HCT116 (cell line): ENCODE data around the gene COL23A1. TPM values are rescaled to one million over a fixed set of nuclear protein-coding genes. Genes with fewer than 3 reads are reported as not detected.
A peak's percentile ranks its signal among the peaks of the same experiment; 100 is the strongest.

Experiments used
- ATAC-seq: fragments of 200-7000 bp; cut with Tn5 transposase; 2 replicates; pipeline ENCODE4 v1.9.1; 2020; ENCODE audit warnings: mild to moderate bottlenecking, moderate library complexity
- BruUV-seq: library from RNA; stranded (reverse); fragments of 400-500 nt; replicated peaks from 2 replicates; lab custom pipeline; 2021; lab: Mats Ljungman, UMichigan
- CTCF ChIA-PET: fragments of 300-600 bp; sonication (Branson Sonifier 250); formaldehyde crosslinking; loops from one replicate; lab custom pipeline; 2021; ENCODE audit warnings: antibody characterized with exemption; lab: Charles Lee
- POLR2A ChIA-PET: fragments of 300-600, 350-600 bp; sonication (Branson Sonifier 250); formaldehyde crosslinking; loops from one replicate; lab custom pipeline; 2021; ENCODE audit warnings: antibody characterized with exemption; lab: Charles Lee
- RAD21 ChIA-PET, 2 experiments: fragments of 300-600 bp; sonication (Branson Sonifier 250); formaldehyde crosslinking; loops; one replicate each; lab custom pipeline; 2023; ENCODE audit warnings: low total read pairs in 2 of 2; ENCODE audit not compliant: uncharacterized antibody in 2 of 2, unreplicated experiment in 2 of 2, low non-redundant PET in 1 of 2; lab: Charles Lee
- DNase-seq: peaks from one replicate; pipeline ENCODE4 v3.0.0-alpha.2; 2010; ENCODE audit warnings: low read depth, low spot score
- H2AFZ ChIP-seq: fragments of 200-600 bp; shearing (Covaris generic), sonication (generic); 2 replicates; pipeline ENCODE4 v1.6.1; 2017; ENCODE audit warnings: low read depth, mixed run types, mixed read lengths, antibody characterized with exemption, low read length; ENCODE audit not compliant: poor library complexity, severe bottlenecking
- H3K27ac ChIP-seq: 2 replicates; pipeline ENCODE4 v1.5.1; 2012; ENCODE audit warnings: low read depth, low read length
- H3K27me3 ChIP-seq: fragments of 200-600 bp; sonication (generic); 2 replicates; pipeline ENCODE4 v1.6.1; 2016; ENCODE audit warnings: mixed run types, low read length, mixed read lengths; ENCODE audit not compliant: insufficient read depth
- H3K36me3 ChIP-seq, 2 experiments: fragments of 200-500 bp in 1 of 2; fragments of 200-600 bp in 1 of 2; sonication (Bioruptor generic) in 1 of 2; sonication (generic) in 1 of 2; 2 replicates each; pipeline versions ENCODE4 v1.5.1 to v1.6.1; 2014 to 2016; ENCODE audit warnings: low read length in 2 of 2, inconsistent platforms in 1 of 2, mixed read lengths in 1 of 2, mixed run types in 1 of 2; ENCODE audit not compliant: insufficient read depth in 2 of 2, control insufficient read depth in 1 of 2
- H3K4me1 ChIP-seq, 2 experiments: fragments of 200-600 bp in 1 of 2; sonication (generic) in 1 of 2; 2 replicates each; pipeline versions ENCODE4 v1.5.1 to v1.6.1; 2012 to 2017; ENCODE audit warnings: low read length in 2 of 2, inconsistent platforms in 1 of 2, mild to moderate bottlenecking in 1 of 2, mixed read lengths in 1 of 2, mixed run types in 1 of 2, moderate library complexity in 1 of 2; ENCODE audit not compliant: insufficient read depth in 2 of 2, control insufficient read depth in 1 of 2
- H3K4me2 ChIP-seq: fragments of 200-600 bp; sonication (generic); 2 replicates; pipeline ENCODE4 v1.6.1; 2017; ENCODE audit warnings: mixed run types, low read length, mixed read lengths
- H3K4me3 ChIP-seq, 2 experiments: fragments of 200-600 bp in 1 of 2; sonication (generic) in 1 of 2; replicated peaks in 1 of 2; 2 replicates each; pipeline ENCODE4 v1.5.1; 2011 to 2016; ENCODE audit warnings: low read length in 2 of 2, control low read depth in 1 of 2, low read depth in 1 of 2, mild to moderate bottlenecking in 1 of 2, mixed read lengths in 1 of 2, mixed run types in 1 of 2
- H3K79me2 ChIP-seq: fragments of 200-600 bp; sonication (generic); 2 replicates; pipeline ENCODE4 v1.6.1; 2017; ENCODE audit warnings: mild to moderate bottlenecking, mixed run types, low read length, moderate library complexity, mixed read lengths; ENCODE audit not compliant: insufficient read depth
- H3K9ac ChIP-seq: fragments of 200-600 bp; sonication (generic); 2 replicates; pipeline ENCODE4 v1.6.1; 2016; ENCODE audit warnings: low read length, mixed read lengths
- H3K9me2 ChIP-seq: fragments of 200-600 bp; sonication (generic), shearing (Covaris generic); 2 replicates; pipeline ENCODE4 v1.6.1; 2017; ENCODE audit warnings: mixed run types, mild to moderate bottlenecking, moderate library complexity; ENCODE audit not compliant: insufficient read depth
- H3K9me3 ChIP-seq, 2 experiments: fragments of 200-500 bp in 1 of 2; fragments of 200-600 bp in 1 of 2; sonication (Bioruptor generic) in 1 of 2; sonication (generic) in 1 of 2; 2 replicates each; pipeline ENCODE4 v1.6.1; 2014 to 2017; ENCODE audit warnings: low read length in 2 of 2, mixed read lengths in 2 of 2, inconsistent platforms in 1 of 2, low read depth in 1 of 2, mild to moderate bottlenecking in 1 of 2, mixed run types in 1 of 2, moderate library complexity in 1 of 2; ENCODE audit not compliant: control insufficient read depth in 1 of 2, insufficient read depth in 1 of 2
- H4K20me1 ChIP-seq: fragments of 200-600 bp; sonication (generic), shearing (Covaris generic); 2 replicates; pipeline ENCODE4 v1.6.1; 2017; ENCODE audit warnings: mixed run types, mild to moderate bottlenecking, moderate library complexity; ENCODE audit not compliant: insufficient read depth
- CEBPB ChIP-seq: IDR thresholded peaks from 2 replicates; pipeline ENCODE4 v1.6.1; 2012; ENCODE audit warnings: low read depth
- EGR1 ChIP-seq: IDR thresholded peaks from 2 replicates; pipeline ENCODE4 v1.6.1; 2012; ENCODE audit warnings: low read depth
- FOSL1 ChIP-seq: IDR thresholded peaks from 2 replicates; pipeline ENCODE4 v1.6.1; 2012; ENCODE audit warnings: low read depth
- JUND ChIP-seq: IDR thresholded peaks from 2 replicates; pipeline ENCODE4 v1.6.1; 2012
- POLR2AphosphoS5 ChIP-seq: IDR thresholded peaks from 2 replicates; pipeline ENCODE4 v1.6.1; 2011; ENCODE audit warnings: mild to moderate bottlenecking, low read depth, low read length, moderate library complexity
- SRF ChIP-seq: IDR thresholded peaks from 2 replicates; pipeline ENCODE4 v1.6.1; 2012; ENCODE audit warnings: low read depth
- TCF7L2 ChIP-seq: IDR thresholded peaks from 2 replicates; pipeline ENCODE4 v1.7.0; 2011; ENCODE audit warnings: borderline replicate concordance, inconsistent platforms; ENCODE audit not compliant: insufficient read depth, insufficient read length; ENCODE audit errors: extremely low read depth
- intact Hi-C: fragments of 100-400 bp; cut with micrococcal nuclease; formaldehyde crosslinking; loops from 2 replicates; pipeline ENCODE4 v1.10.0; 2022
- total RNA-seq: library from RNA; stranded (reverse); gene quantifications from one replicate; pipeline ENCODE4 v1.2.1, GENCODE V29; 2021; ENCODE audit not compliant: unreplicated experiment
- TF ChIP-seq, protein P1 (sequence below), 3 experiments: fragments of 200-600 bp in 1 of 3; sonication (generic) in 1 of 3; IDR thresholded peaks in 2 of 3; conservative IDR thresholded peaks in 1 of 3; 2 replicates each; pipeline ENCODE4 v1.5.1; 2012 to 2017; ENCODE audit warnings: low read depth in 2 of 3, low read length in 2 of 3, antibody characterized with exemption in 1 of 3, borderline replicate concordance in 1 of 3, control low read depth in 1 of 3, mild to moderate bottlenecking in 1 of 3, mixed read lengths in 1 of 3, mixed run types in 1 of 3, moderate library complexity in 1 of 3; ENCODE audit not compliant: insufficient read depth in 1 of 3
- TF ChIP-seq, protein P2 (sequence below): IDR thresholded peaks from 2 replicates; pipeline ENCODE4 v1.6.1; 2012

The COL23A1 gene
- total RNA-seq, 1 experiment from 2014 or later, result not detected

DNA sequence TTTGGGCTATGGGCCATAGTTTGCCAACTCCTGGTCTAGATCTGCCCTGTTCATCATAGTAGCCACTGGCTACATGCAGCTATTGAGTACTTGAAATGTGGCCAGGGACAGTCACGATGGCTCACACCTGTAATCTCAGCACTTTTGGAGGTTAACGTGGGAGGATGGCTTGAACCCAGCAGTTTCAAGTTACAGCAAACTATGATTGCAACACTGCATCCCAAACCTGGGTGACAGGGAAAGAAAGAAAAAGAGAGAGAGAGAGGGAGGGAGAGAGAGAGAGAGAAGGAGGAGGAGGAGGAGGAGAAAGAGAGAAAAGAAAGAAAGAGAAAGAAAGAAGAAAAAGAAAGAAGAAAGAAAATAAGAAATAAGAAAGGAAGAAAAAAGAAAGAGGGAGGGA lies 397.9 kb downstream of the COL23A1 start:
- no peak overlapping the region for H3K27ac ChIP-seq
- no peak for DNase-seq
- H3K9ac ChIP-seq, result no peak overlapping the region
- no TSS peak for BruUV-seq
- no peak for ATAC-seq
- RAD21 ChIA-PET, result no interaction called here
- no peaks in the 10 kb centered on the region for H3K9me2 ChIP-seq
- TF ChIP-seq EGR1 (peak; percentile 36; the same call in 1 of the 2 replicates), CEBPB (peak; percentile 79), SRF (no peak)
- no peaks in the 10 kb centered on the region for H3K4me1 ChIP-seq
- H3K79me2 ChIP-seq, result no peaks in the 10 kb centered on the region
- H3K4me2 ChIP-seq, result no peak overlapping the region
- no peak overlapping the region for H2AFZ ChIP-seq
- POLR2A ChIA-PET, result no interaction called here
- no peaks in the 10 kb centered on the region for H3K27me3 ChIP-seq
- CTCF ChIA-PET, result no interaction called here
- no peak overlapping the region for H3K4me3 ChIP-seq
- no peaks in the 10 kb centered on the region for H4K20me1 ChIP-seq
- H3K36me3 ChIP-seq, result no peaks in the 10 kb centered on the region
- peaks cover 0 to 3% of the 10 kb centered on the region in 2 experiments; a peak in 1 of 4 replicates for H3K9me3 ChIP-seq
- intact Hi-C loops, result no loop called here

DNA sequence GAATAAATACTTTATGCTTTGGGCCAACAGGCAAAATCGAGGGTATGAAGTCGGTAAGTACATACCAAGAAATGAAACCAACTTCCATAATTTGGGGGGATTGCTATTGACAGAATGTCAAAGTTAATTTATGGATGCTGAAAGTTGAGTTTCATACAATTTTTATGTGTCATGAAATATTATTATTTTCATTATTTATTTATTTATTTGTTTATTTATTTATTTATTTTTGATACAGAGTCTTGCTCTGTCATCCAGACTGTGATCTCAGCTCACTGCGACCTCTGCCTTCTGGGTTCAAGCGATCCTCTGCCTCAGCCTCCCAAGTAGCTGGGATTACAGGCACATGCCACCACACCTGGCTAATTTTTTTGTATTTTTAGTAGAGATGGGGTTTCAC lies 398.5 kb downstream of the COL23A1 start:
- Histone ChIP-seq H3K4me2 (no peak overlapping the region), H4K20me1 (no peaks in the 10 kb centered on the region), H3K9ac (no peak overlapping the region), H3K9me3 (peaks cover 0 to 3% of the 10 kb centered on the region in 2 experiments; a peak in 1 of 4 replicates), H3K4me3 (no peak overlapping the region), H3K4me1 (no peaks in the 10 kb centered on the region)
- TF ChIP-seq FOSL1 (no peak), CEBPB (no peak), JUND (no peak), POLR2AphosphoS5 (no peak), TCF7L2 (no peak)
- TF ChIP-seq, protein P1, sequence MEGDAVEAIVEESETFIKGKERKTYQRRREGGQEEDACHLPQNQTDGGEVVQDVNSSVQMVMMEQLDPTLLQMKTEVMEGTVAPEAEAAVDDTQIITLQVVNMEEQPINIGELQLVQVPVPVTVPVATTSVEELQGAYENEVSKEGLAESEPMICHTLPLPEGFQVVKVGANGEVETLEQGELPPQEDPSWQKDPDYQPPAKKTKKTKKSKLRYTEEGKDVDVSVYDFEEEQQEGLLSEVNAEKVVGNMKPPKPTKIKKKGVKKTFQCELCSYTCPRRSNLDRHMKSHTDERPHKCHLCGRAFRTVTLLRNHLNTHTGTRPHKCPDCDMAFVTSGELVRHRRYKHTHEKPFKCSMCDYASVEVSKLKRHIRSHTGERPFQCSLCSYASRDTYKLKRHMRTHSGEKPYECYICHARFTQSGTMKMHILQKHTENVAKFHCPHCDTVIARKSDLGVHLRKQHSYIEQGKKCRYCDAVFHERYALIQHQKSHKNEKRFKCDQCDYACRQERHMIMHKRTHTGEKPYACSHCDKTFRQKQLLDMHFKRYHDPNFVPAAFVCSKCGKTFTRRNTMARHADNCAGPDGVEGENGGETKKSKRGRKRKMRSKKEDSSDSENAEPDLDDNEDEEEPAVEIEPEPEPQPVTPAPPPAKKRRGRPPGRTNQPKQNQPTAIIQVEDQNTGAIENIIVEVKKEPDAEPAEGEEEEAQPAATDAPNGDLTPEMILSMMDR (IDR thresholded peaks at IDR 0.05 in 2 of 3, conservative IDR thresholded peaks at IDR 0.05 in 1 of 3; ENCODE audit: borderline replicate concordance in 1 of 3, insufficient read depth in 1 of 3, low read depth in 2 of 3, low read length in 2 of 3), result no peak
- TF ChIP-seq, protein P2, sequence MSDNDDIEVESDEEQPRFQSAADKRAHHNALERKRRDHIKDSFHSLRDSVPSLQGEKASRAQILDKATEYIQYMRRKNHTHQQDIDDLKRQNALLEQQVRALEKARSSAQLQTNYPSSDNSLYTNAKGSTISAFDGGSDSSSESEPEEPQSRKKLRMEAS, result no peak
- TF ChIP-seq, all 23 proteins: peak for 0
- CTCF ChIA-PET, result no interaction called here
- Histone ChIP-seq H3K36me3 (no peaks in the 10 kb centered on the region), H3K27ac (no peak overlapping the region), H3K9me2 (no peaks in the 10 kb centered on the region), H3K79me2 (no peaks in the 10 kb centered on the region), H3K27me3 (no peaks in the 10 kb centered on the region), H2AFZ (no peak overlapping the region)
- intact Hi-C loops, result no loop called here
- no TSS peak for BruUV-seq
- POLR2A ChIA-PET, result no interaction called here
- RAD21 ChIA-PET, result no interaction called here
- DNase-seq, result no peak
- no peak for ATAC-seq
